GM19324 (cell line): ENCODE results near the gene LDLRAD2.
"Not testable (repeated sequence)": the region's sequence is repeated elsewhere in the genome, so short reads cannot be mapped to it uniquely, and the experiment has no call there.

Experiments used
- ATAC-seq: cut with Tn5 transposase; IDR thresholded peaks from one replicate; pipeline ENCODE4 v1.9.1; 2021; ENCODE audit warnings: mild to moderate bottlenecking, moderate library complexity; ENCODE audit not compliant: unreplicated experiment, low FRiP score

Gene LDLRAD2

DNA sequence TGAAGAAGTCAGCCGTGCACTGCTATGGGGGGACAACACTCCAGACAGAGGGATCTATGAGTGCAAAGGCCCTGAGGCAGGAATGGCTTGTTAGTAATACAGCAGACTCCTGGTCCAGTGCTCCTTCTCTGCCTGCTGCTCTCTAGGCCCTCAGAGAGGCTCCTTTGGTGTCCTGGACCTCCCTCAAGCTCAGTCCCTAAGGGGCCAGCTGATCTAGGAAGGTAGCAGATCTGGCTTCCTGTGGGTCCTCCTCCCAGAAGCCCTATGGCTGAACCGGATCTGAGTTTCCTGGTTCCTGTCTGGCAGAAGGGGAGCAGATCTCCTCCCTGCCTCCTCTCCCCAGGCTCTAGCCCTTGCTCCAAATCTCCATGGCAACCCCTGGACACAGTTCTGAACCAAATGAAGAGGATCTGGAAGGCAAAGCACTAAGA, at the start of gene LDLRAD2:
Gene LDLRAD2 (plus strand): TSS at position 391 of the 431 bp plus-strand sequence. CDS start 187 bp downstream, outside the sequence.
- no peak for ATAC-seq

GRCh38 chr1:21763236-21763635, 48.8 kb upstream of the LDLRAD2 start:
- no peak for ATAC-seq

DNA sequence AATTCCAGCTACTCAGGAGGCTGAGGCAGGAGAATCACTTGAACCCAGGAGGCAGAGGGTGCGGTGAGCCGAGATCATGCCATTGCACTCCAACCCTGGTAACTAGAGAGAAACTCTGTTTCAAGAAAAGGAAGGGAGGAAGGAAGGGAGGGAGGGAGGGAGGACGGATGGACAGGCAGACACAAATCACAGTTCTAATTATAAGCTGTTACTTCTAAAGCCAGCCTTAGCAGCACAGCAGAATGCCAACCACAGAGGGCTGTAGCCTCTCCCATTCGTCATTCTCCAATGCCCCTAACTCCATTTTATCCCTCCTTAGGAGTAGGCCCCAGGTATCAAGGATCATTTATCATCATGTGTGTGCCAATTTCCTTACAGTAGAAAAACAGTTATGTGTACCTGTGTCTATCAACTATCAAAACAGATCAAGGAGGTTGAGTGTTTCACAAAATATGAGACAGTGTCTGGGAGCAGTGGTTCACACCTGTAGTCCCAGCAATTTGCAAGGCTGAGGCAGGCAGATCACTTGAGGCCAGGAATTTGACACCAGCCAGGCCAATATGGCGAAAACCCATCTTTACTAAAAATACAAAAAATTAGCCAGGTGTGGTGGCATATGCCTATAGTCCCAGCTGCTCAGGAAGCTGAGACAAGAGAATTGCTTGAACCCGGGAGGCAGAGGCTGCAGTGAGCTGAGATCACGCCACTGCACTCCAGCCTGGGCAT, 48.2 kb upstream of the LDLRAD2 start:
- no peak for ATAC-seq

DNA sequence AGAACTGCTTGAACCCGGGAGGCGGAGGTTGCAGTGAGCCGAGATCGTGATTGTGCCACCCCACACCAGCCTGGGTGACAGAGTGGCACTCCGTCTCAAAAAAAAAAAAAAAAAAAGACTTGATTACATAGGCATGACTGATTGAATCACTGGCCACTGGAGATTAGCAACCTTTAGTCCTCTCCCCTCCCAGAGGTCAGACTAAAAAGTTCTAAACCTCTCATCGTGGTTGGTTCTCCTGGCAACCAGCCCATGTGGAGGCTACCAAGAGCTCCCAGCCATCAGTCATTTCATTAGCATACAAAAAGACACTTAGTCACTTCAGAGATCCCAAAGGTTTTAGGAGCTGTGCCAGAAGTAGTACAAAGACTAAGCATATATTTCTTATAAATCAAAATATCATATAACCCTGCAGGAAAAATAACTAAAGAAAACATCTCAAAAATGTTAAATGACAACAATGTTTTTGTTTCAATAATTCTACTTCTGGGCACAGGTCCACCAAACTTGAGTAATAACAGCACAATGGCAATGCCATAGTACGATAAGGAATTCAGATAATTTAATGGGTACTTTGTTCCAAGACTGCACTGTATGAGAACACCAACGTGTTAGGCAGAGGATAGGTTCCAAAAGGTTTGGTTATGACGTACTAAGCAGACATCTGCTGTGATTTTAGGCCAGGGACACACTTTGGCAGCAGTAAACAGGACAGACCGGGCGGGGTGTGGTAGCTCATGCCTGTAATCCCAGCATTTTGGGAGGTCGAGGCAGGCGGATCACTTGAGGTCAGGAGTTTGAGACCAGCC, 47.2 kb upstream of the LDLRAD2 start:
- no peak for ATAC-seq

DNA sequence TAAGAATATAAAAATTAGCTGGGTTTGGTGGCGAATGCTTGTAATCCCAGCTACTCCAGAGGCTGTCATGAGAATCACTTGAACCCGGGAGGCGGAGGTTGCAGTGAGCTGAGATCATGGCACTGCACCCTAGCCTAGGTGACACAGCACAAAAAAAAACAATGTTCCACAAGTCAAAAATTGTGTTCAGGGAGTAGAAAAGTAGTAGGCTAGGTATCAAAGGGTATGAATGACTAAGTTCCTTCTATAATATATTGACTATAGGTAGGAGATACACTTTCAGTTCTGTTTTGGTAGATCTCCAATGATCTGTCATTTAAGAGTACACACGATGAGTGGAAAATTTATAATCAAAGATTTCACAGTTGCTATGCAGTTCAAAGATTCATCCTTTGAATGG, 45.9 kb upstream of the LDLRAD2 start:
- no peak for ATAC-seq

- not testable (repeated sequence) for ATAC-seq
These were observed 45.0 kb upstream of the LDLRAD2 start for GRCh38 chr1:21767106-21767505.

DNA sequence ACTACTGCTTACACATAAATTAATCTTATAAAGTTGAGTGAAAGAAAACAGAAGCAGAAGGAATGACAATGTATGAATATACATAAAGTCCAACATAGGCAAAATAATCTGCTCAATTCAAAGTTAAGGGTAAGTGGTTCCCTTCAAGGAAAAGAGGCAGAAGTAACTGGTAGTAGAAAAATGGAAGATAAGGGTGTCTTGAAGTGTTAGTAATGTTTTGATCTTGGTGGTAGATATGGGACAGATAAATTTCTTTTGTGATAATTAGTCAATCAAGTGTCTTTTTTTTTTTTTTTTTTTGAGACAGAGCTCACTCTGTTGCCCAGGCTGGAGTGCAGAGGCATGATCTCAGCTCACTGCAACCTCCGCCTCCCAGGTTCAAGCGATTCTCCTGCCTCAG, 41.9 kb upstream of the LDLRAD2 start:
- ATAC-seq: no peak

DNA sequence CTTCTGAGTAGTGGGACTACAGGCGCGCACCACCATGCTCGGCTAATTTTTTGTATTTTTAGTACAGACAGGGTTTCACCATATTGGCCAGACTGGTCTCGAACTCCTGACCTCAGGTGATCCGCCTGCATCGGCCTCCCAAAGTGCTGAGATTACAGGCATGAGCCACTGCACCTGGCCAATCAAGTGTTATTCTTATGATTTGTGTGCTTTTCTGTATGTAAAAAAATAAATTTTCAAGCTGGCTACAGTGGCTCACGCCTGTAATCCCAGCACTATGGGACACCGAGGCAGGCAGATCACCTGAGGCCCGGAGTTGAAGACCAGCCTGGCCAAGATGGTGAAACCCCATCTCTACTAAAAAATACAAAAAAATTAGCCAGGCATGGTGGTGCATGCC, 41.5 kb upstream of the LDLRAD2 start:
- not testable (repeated sequence) for ATAC-seq

- ATAC-seq: not testable (repeated sequence)
These were observed 40.4 kb upstream of the LDLRAD2 start for GRCh38 chr1:21771672-21772071.

DNA sequence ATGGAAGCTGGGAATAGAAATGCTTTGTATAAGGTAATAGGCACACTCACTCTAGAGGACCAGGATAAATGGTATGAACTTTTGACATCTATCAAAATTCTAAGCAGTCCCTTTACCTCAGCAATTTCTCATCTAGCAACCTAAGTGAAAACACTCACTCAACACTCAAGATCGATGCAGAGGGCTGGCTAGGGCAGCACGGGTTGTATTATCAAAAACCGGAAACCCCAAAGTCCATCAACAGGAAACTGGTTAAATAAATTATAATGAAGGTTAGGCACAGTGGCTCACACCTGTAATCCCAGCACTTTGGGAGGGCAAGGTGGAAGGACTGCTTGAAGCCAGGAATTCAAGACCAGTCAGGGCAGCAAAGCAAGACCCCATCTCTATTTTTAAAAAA, 38.5 kb upstream of the LDLRAD2 start:
- peak; percentile 56 for ATAC-seq

DNA sequence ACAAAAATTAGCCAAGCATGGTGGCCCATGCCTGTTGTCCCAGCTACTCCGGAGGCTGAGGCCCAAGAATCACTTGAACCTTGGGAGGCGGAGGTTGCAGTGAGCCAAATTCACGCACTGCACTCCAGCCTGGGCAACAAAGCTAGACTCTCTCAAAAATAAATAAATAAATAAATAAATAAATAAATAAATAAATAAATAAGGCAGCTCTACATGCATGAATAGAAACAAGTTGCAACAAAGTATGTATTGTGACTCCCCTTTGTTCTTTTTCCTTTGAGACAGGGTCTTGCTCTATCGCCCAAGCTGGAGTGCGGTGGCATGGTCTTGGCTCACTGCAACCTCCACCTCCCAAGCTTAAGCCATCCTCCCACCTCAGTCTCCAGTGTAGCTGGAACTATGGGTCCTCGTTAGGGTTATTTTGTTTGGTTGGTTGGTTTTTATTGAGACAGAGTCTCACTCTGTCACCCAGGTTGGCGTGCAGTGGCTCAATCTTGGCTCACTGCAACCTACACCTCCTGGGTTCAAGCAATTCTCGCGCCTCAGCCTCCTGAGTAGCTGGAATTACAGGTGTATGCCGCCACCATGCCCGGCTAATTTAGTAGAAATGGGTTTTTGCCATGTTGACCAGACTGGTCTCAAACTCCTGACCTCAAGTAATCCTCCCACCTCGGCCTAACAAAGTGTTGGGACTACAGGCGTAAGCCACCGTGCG, 37.1 kb upstream of the LDLRAD2 start:
- ATAC-seq: no peak

DNA sequence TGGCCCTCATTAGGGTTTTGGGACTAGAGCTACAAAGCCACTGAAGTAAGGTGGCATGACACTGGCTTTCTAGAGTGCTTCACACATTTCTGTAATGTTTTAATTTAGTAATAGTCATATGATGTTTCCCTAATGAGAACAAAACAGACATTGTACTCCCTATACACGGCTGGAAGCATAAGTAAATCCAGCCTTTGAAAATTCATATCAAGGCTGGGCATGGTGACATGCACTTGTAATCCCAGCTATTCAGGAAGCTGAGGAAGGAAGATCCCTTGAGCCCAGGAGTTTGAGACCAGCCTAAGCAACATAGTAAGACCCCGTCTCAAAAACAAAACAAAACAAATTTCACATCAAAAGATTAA, 36.5 kb upstream of the LDLRAD2 start:
- no peak for ATAC-seq

DNA sequence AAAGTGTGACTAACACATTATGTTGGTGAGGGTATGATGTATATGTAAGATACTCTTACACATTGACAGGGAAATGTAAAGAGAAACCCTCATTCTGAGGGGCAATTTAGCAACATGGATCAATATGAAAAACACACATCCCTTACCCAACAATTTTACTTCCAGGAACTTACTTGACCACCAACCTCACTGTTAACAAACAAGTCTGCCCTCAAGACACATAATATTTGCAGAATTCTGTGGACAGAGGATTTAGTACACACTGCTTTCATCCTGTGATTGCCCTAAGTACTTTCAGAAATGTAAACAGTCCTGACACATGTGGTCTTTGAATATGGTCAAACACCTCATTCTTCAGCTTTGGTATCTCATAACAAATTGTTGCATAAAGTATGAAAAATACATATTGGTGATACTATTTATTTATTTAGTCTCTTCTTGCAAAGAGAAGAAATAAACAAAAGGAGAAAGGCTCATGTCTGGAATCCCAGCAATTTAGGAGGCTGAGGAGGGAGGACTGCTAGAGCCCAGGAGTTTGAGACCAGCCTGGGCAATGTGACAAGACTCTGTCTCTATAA, 36.0 kb upstream of the LDLRAD2 start:
- ATAC-seq: no peak

- ATAC-seq: not testable (repeated sequence)
These were observed 35.1 kb upstream of the LDLRAD2 start for GRCh38 chr1:21776925-21777324.

GRCh38 chr1:21778405-21778727, 33.7 kb upstream of the LDLRAD2 start:
- no peak for ATAC-seq

DNA sequence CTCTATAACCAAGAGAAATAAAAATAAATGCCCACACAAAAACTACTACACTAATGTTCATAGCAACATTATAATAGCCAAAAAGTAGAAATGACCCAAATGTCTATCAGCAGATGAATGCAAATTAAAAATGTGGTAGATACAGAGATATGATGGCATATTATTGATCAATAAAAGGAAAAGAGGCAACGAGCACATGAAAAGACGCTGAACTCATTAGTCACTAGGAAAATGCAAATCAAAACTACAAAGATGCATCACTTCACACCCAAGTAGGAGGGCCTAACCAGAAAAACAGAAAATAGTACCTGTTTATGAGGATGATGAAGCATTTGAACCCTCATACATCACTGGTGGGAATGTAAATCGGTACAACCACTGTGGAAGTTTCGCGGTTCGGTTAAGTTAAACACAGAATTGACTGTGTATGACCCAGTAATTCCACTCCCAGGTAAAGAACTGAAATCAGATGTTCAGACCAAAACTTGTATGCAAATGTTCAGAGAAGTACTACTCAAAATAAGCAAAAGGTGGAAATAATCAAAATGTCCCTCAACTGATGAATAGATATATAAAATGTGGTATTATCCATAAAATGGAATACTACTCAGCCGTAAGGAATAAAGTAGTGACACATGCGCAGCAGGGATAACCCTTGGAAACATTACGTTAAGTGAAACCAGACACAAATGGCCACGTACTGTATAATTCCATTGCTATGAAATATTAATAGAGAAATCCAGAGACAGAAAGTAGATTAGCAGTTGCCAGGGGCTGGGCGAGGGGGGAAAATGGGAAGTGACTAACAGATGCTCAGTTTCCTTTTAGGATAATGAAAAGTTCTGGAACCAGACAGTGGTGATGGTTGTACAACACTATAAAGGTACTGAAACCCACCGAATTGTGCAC, 32.2 kb upstream of the LDLRAD2 start:
- peak; percentile 20 for ATAC-seq

DNA sequence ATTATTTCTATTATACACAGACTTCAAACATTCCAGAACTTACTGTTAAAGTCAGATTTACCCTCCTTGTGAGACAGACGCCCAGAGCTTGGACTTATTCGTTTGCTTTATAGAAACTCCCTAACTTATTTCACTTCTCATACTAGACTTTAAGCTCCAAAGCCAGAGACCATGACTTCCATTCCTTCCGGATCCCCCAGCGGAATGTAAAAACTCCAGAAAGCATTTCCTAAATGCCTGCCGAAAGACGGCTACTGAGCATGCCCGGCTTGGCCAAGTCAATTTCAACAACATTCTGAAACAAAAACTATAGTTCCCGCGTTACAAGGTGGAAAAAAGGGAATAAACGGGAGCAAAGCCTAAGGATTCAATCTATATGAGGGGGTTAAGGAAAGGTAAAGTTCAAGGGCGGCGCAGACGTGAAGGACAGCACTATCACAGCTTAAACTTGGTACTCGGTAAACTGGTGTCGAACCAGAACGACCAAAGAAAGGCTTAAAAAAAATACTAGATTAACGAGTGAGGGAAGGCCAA, 30.2 kb upstream of the LDLRAD2 start:
- no peak for ATAC-seq

GRCh38 chr1:21782349-21782867, 29.7 kb upstream of the LDLRAD2 start:
- peak; percentile 21 for ATAC-seq

- peak; percentile 76 for ATAC-seq
These were observed 29.0 kb upstream of the LDLRAD2 start, which contains the start of gene USP48 for GRCh38 chr1:21782868-21783678. Gene USP48 (minus strand): TSS chr1:21783149. CDS start chr1:21782957, 192 bp downstream.
